Putamen (tissue), 1 donor: Measurements from ENCODE around the gene NRAP.

Experiments used
- DNase-seq: peaks from one replicate; pipeline ENCODE4 v3.0.0-alpha.2; 2016; ENCODE audit warnings: low spot score

Gene NRAP

GRCh38 chr10:113560071-113560470 is 103.8 kb downstream of the NRAP start:
- no peak for DNase-seq

GRCh38 chr10:113557903-113558321 is 105.9 kb downstream of the NRAP start:
- DNase-seq, result no peak

- no peak for DNase-seq
Measured at GRCh38 chr10:113557424-113557862, 106.4 kb downstream of the NRAP start.

- no peak for DNase-seq
Measured at GRCh38 chr10:113555751-113556150, 108.1 kb downstream of the NRAP start.

GRCh38 chr10:113555245-113555644 is 108.6 kb downstream of the NRAP start:
- no peak for DNase-seq

- no peak for DNase-seq
Measured at GRCh38 chr10:113554214-113554613, 109.6 kb downstream of the NRAP start.

GRCh38 chr10:113553149-113553548 is 110.7 kb downstream of the NRAP start:
- no peak for DNase-seq

GRCh38 chr10:113552701-113553100 is 111.1 kb downstream of the NRAP start, which contains the start of gene HABP2:
Gene HABP2 (plus strand): TSS chr10:113553053. CDS start chr10:113553122, 69 bp downstream.
- DNase-seq, result no peak

- no peak for DNase-seq
Measured at GRCh38 chr10:113552014-113552413, 111.8 kb downstream of the NRAP start.

- no peak for DNase-seq
Measured at GRCh38 chr10:113550365-113550764, 113.5 kb downstream of the NRAP start.

GRCh38 chr10:113549856-113550255 is 114.0 kb downstream of the NRAP start:
- DNase-seq, result no peak

- DNase-seq, result no peak
Measured at GRCh38 chr10:113547426-113547825, 116.4 kb downstream of the NRAP start.

GRCh38 chr10:113544392-113544791 is 119.4 kb downstream of the NRAP start:
- no peak for DNase-seq

- DNase-seq, result no peak
Measured at GRCh38 chr10:113543107-113543955, 120.5 kb downstream of the NRAP start.

- no peak for DNase-seq
Measured at GRCh38 chr10:113541549-113541927, 122.3 kb downstream of the NRAP start.

GRCh38 chr10:113540845-113541548 is 122.8 kb downstream of the NRAP start:
- DNase-seq, result no peak

- DNase-seq, result peak; percentile 7
Measured at GRCh38 chr10:113539789-113540188, 124.1 kb downstream of the NRAP start.
